Fibroblast of villous mesenchyme (primary cell): ENCODE data around the gene TTC7B. TPM values are rescaled to one million over a fixed set of nuclear protein-coding genes. Genes with fewer than 3 reads are reported as not detected.

Source experiments
- DNase-seq: peaks from one replicate; pipeline ENCODE4 v3.0.0-alpha.2; 2010; ENCODE audit warnings: low read depth
- H3K4me3 ChIP-seq: 2 replicates; pipeline ENCODE4 v1.5.1; 2011; ENCODE audit warnings: low read depth, mild to moderate bottlenecking, low read length
- CTCF ChIP-seq: IDR thresholded peaks from 2 replicates; pipeline ENCODE4 v1.5.1; 2012; ENCODE audit warnings: low read depth, mild to moderate bottlenecking, low read length; ENCODE audit not compliant: insufficient read depth
- total RNA-seq: library from RNA; depleted of rRNA; stranded (reverse); fragments of >200 nt; gene quantifications from 2 replicates; pipeline ENCODE4 v1.2.3, GENCODE V29; 2012

Gene TTC7B
- total RNA-seq, 1 donor = 16.8 TPM

GRCh38 chr14:90558041-90558982, 257.9 kb downstream of the TTC7B start:
- TF ChIP-seq CTCF = no peak
- H3K4me3 ChIP-seq = no peak overlapping the region

GRCh38 chr14:90557516-90557915, 258.7 kb downstream of the TTC7B start:
- no peak overlapping the region for H3K4me3 ChIP-seq
- DNase-seq = no peak
- no peak for TF ChIP-seq CTCF

More at GRCh38 chr14:90558041-90558982, 257.9 kb downstream of the TTC7B start:
- no peak for DNase-seq

- no peak overlapping the region for H3K4me3 ChIP-seq
Observed at GRCh38 chr14:90556666-90557450, 259.4 kb downstream of the TTC7B start.

GRCh38 chr14:90556012-90556477, 260.2 kb downstream of the TTC7B start:
- no peak for TF ChIP-seq CTCF
- DNase-seq = peak; percentile 14
- H3K4me3 ChIP-seq = no peak overlapping the region

More at GRCh38 chr14:90556666-90557450, 259.4 kb downstream of the TTC7B start:
- no peak for DNase-seq
- no peak for TF ChIP-seq CTCF

GRCh38 chr14:90555126-90556011, 260.9 kb downstream of the TTC7B start:
- no peak for TF ChIP-seq CTCF
- no peak overlapping the region for H3K4me3 ChIP-seq
- no peak for DNase-seq

- DNase-seq = no peak
- H3K4me3 ChIP-seq = no peak overlapping the region
- TF ChIP-seq CTCF = no peak
Observed at GRCh38 chr14:90554341-90554740, 261.9 kb downstream of the TTC7B start.
